Activated CD4-positive, alpha-beta T cell treated with anti-CD3 and anti-CD28 coated beads, Interleukin-2, amount 50 U/mL, for 1 hour (primary cell): ENCODE measurements around the gene CYSLTR2.

Experiments used
- DNase-seq: peaks from one replicate; pipeline ENCODE4 v3.0.0-alpha.2; 2020

The CYSLTR2 gene

DNA sequence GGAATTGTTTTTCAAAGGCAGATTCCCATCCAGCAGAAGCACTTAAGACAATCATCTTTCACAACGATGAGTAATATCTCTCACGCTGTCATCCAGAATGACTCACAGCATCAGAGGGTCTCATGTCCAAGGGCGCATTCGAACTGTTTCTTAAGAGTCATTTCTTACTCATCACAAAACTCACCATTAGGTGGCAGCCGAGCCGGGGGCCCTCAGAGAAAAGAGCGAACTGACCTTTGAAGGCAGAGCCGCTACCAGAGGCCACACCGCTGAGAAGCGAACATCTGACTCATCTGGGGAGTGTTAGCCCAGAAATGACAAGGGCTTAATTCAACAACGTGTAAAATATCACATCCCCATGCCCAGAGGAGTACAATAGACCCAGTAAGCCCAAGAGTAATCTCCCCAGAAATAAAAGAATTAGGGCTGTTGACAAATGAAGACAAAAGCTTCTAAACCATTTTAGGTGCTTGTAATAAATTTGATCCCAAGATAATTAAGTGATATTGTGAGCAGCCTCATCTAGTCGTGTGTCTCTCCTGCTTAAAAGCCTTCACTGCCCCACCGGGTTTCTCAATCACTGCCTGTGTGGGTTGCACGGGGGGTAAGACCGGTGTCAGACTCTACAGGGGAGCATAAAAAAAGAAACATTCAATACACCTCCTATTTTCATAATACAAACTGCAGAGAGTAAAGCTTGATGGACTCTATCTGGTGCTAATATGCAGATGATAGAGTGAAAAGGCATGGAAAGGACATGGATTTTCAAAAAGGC lies 96.2 kb downstream of the CYSLTR2 start:
- peak; percentile 43 for DNase-seq

DNA sequence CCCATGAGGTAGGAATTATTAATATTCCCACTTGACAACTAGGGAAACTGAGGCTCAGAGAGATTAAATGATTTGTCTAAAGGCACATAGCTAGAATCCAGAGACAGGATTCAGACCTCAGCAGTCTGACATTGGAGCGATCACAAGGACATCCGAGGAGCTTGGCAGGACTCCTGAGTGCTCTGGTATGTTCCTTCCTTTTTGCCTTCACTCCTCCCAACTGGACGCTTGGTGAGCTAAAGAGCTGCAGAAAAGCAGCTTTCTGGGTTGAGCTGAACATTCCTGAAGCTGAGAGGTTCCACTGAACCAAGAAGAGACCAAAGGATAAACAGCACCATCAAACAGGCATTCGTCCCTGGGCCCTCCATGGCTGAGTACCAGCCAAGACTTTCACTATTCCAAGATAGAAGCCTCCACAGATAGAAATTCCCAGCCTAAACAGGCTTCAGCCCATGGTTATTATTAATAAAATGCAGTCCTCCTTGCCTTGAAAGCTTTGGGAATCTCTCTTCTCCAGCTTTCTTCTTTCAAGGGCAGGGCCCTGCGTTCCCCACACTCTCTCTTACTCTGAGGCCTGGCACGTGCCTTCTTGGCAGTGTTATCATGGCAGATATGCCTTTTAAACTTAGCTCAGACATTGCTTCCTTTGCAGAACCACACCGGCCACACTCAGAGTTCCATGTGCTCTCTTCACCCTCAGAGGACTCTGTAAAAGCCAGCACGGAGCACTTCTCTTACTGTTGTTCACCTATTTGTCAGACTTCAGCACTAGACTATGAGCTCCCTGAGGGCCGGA lies 97.1 kb downstream of the CYSLTR2 start:
- DNase-seq = no peak

DNA sequence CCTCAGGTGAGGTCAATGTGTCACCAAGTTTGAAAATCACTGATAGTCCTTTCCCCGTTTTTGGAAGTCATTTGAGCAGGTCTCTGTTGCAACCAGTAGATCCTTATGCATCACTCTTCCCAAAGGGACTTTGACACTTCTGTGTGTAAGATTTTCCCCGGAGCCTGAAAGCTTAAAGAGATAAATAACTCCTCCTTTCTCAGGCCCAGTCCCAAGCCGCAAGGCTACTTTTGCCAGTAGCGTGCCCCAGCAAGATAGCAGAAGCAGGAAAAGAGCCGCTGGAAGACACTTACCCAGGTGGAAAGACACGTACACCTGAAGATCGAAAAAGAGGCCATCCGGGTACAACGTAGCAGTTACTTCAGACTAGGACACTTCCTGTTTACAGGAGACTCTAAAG lies 106.9 kb downstream of the CYSLTR2 start:
- DNase-seq = no peak
